NCI-H2029 treated with DMSO at 0.1 percent for 48 hours (cell line): ENCODE results near the gene ARHGAP19.

ENCODE experiments used
- DNase-seq: peaks from one replicate; lab custom pipeline; 2025; lab: John Stamatoyannopoulos, UW

Gene ARHGAP19, protein sequence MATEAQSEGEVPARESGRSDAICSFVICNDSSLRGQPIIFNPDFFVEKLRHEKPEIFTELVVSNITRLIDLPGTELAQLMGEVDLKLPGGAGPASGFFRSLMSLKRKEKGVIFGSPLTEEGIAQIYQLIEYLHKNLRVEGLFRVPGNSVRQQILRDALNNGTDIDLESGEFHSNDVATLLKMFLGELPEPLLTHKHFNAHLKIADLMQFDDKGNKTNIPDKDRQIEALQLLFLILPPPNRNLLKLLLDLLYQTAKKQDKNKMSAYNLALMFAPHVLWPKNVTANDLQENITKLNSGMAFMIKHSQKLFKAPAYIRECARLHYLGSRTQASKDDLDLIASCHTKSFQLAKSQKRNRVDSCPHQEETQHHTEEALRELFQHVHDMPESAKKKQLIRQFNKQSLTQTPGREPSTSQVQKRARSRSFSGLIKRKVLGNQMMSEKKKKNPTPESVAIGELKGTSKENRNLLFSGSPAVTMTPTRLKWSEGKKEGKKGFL

DNA sequence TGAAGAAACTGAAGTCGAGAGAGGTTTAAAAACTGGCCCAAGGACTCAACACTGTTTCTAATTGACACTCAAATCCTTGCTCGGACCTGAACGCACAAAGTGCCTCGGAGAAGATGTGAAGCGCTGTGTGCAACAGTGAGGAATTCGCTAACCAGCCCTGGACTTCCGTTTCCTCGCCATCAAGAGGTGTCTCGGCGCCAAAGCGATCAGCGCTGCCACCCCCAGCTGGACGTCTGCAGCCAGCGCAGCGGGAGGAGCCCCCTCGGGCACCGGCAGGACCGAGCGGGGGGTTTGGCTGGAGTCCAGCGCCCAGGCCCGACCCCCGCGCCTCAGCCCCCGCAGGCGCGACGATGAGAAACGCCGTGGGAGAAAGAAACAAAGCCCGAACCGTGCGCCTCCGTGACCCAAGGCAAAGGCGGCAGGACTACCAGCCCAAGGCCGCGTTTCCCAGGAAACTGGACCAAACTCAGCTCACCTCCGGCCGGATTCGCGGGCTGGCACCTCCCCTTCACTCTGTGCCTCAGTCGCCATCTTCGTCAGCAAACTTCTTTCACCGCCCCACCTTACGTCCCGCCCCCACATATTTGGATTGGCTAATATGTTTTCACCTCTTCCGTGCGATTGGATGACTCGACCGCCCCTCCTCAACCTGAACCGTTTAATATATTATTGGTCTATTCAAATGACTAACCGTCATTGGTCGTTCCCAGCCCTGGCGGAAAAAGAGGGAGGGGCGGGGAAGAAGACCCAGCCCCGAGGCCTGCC is at the start of gene ARHGAP19:
ARHGAP19 (minus strand) TSS at position 541 of the 765 bp plus-strand sequence; CDS start at position 531, 10 bp downstream.
- peak; percentile 78 for DNase-seq

DNA sequence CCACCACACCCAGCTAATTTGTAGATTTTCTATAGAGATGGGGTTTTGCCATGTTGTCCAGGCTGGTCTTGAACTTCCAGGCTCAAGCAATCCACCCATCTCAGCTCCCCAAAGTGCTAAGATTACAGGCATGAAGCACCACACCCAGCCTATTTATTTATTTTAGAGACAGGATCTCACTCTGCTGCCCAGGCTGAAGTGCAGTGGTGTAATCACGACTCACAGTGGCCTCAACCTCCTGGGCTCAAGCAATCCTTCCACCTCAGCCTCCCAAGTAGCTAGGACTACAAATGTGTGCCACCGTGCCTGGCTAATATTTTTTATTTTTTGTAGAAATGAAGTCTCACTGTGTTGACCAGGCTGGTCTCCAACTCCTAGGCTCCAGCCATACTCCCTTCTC is 49.0 kb upstream of the ARHGAP19 start:
- DNase-seq, result no peak

DNA sequence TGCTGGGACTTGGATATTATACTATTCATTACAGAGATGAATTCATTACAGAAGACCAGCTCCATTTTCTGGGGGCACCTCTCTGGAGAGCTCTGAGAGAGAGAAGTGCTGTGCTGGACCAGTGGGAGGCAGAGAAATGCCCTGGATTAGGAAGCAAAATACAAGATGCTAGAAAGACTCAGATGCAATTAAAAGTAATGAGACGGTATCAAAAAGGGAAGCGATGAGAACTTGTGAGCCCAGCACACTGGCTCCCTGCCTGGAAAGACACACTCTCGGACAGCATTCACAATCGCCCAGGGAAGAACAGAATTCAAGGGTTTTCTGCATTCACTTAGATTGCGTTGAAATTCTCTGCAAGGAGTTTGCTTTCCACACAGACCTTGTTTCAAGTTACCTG is 45.6 kb upstream of the ARHGAP19 start:
- DNase-seq, result no peak

DNA sequence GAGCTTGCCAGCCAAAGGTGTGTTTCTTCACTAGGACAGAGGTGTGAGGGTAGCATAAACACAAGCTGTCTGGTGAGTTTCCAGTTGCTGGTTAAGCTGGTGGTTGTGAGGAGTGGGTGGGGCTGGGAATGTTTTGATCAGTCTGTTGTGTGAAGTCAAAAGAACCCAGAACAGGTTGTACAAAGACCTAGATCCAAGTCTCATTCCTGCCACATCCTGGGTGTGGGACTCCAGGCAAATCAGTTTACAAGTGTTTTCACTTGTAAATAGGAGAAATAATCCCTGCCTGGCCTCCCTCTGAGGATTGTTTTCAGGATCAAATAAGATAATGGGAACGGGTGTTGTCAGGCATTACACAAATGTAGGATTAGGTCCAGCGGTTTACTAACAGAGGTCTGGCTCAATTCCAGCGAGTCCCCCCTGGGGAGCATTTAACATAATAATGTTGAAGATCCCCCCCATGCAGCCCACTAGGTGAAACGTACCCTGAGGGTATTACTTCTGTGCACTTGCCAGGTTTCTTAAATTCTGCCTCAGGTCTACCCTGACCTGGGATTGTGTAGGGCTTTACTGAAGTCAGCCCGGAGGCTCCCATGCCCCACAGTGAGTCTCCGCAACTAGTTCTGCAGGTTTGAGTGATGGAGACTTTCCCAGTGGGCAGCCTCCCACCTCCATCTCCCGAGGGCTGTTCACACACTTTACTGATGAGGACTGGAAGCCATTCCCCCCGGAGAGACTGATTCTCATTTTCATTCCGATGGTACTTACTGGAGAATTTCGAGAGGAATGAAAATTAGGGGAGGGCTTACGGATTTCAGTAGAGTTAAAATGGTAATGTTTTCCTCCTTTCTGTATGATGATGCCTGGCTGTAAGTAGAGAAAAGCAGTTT is 44.8 kb upstream of the ARHGAP19 start:
- no peak for DNase-seq

DNA sequence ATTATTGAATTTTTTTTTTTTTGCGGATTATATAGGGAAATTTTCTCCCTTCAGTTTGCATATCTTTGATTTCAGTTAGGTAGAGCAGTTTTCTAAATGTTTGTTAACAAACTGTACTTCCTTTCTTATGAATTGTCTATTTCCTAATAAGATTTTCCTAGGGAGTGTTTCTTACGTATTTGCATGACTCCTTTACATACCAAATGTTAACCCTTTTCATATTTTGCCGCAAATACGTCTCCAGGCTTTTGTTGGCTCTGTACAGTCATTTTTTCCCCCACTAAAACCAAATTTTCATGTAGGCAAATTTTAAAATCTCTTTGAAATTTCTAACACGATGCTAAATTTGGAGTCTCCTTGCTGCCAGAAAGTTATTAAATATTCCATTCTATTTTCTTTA is 44.0 kb upstream of the ARHGAP19 start:
- DNase-seq, result no peak

DNA sequence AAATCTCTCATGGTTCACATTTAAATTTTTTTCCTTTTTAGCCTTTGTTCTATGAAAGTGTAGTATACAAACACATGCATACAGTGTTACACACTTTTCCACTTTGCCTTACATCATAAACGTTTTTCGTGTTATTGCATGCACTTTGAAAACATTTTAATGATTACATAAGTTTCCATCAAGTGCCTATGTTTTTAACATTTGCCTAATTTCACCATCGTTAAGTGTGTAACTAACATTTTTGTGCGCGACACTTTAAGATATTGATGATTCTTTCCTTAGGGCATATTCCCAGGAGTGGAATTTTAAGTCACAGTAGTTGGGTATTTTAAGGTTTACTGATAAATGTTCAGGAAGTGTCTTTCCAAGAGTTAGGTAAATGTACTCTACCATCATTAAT is 43.6 kb upstream of the ARHGAP19 start:
- DNase-seq, result no peak

DNA sequence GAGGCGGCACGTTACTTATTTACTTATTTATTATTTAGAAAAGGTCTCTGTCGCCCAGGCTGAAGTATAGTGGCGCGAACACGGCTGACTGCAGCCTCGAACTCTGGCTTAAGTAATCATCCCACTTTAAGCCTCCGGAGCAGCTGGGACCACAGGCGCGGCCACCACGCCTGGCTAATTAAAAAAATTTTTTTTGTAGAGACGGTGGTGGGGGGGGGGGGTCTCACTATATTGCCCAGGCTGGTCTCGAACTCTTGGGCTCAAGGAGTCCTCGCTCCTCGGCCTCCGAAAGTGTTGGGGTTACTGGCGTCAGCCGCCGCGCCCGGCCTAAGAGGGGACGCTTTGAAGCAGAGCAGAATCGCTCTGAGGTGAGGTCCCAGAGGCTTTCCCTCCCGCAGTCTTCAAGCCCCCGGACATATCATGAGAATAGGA is 42.8 kb upstream of the ARHGAP19 start:
- DNase-seq, result no peak

DNA sequence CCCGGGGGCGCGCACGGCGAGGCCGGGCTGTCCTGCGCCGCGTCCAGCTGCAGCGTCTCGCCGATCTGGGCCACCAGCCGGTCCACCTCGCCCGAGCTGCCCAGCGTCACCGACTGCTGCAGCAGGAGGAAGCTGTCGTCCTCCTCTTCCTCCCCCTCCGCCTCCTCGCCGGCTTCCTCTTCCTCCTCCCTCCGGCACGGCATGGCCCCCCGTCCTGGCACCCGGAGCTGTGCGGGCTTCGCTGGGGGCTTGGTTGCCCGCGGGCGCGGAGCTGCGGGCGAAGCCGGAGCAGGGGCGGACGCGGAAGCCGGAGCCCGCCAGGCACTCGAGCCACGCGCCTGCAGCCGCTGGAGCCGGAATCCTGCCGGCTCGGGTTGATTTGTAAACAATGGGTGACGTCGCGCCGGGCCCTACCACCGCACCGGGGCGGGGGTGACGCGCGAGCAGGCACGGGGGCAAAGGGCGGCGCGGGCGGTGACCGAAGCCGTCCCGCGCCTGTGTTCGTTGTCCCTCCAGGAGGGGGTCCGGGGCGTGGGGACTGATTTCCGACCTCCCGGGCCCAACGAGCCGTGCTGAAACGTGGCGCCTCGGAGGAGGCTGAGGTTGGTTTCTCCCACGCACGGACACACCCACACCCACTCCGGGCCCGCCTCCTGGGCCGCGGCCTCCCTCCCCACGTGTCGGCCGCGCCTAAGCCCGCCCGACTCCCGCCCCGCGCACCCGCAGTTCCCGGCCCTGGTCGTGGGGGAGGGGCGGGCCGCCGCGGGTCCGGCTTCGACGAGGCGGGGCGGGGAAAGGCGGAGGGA is 42.1 kb upstream of the ARHGAP19 start, which contains the start of gene FRAT2:
FRAT2 (minus strand) TSS at position 360 of the 806 bp plus-strand sequence; CDS start at position 203, 157 bp downstream.
- no peak for DNase-seq

DNA sequence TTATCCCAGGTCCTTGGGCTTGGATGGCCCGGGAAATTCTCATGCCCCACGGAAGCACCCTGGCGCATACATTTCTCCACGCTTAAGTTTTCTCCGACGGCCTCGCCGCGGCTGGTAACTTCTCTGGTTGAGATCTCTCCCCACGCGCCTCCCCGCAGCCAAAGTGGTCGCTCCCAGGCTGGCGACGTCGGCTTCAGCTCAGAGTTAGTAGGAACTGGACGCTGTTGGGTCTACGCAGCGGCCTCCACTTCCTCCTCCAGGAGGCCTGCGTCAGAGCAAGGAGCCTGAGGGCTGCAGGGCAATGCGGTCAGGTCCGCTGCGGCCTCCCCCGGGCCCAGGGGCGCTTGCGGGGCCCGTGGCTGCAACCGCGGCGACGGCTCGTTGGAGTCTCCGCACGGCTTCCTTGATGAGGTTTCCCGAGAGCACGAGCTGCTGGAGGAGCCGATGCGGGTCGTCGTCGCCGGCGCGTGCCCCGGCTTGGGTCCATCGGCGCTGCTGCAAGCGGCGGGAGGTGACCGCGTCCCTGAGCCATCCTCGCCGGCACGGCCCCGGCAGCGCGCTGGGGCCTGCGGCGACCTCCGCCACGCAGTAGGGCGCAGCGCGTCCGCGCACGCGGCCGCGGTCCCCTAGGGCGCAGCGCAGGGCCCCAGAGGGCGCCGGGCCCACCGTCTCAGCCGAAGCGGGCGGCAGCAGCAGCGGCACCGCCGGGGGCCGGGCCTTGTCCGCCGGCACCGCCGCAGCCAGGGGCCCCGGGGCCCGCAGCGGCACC is 41.3 kb upstream of the ARHGAP19 start:
- no peak for DNase-seq

DNA sequence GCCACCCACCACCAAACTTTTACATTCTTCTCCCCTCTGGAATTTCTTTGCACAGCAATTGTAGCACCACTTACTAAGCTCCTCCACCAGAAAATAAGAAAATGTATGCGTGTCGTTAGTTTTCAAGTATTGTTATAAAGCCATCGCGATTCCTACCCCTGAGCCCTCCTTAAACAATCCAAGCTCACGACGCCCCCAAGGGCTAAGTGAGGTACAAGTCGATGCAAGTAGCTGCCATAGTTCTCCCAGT is 40.8 kb upstream of the ARHGAP19 start:
- DNase-seq, result no peak

DNA sequence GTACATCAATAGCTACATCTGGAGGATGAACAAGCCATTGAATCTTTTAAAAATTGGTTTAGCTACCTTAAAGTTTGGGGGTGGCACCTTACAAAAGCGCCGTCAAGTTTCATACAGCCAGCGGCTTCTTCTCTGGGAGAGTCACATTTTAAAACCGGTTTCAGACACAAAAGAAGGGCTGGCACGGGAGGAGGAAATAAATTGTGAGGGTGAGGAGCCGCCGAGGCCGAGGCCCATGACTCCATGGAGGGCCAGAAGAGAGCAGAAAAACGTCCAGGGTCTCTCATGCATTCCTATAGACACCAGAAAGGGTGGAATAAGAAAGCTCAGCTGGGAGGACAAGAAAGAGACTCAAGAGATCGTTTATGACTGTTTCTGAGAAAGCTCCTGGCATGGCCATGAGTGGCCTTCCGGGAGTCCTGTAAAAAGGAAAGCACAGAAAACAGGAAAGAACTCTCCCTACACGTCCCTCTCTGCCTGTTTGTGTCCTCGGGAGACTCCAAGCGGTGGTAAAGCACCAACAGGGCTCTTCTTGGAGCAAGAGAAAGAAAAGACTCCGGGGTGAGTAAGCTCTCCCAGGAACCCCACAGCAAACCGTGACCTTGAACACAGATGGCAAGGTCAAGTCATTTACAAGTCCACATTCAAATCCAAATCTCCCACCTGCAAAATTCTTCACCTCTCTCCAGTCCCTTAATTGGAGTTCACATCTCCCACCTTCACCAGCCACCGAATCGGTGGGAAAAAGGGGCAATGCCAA is 40.3 kb upstream of the ARHGAP19 start:
- no peak for DNase-seq

DNA sequence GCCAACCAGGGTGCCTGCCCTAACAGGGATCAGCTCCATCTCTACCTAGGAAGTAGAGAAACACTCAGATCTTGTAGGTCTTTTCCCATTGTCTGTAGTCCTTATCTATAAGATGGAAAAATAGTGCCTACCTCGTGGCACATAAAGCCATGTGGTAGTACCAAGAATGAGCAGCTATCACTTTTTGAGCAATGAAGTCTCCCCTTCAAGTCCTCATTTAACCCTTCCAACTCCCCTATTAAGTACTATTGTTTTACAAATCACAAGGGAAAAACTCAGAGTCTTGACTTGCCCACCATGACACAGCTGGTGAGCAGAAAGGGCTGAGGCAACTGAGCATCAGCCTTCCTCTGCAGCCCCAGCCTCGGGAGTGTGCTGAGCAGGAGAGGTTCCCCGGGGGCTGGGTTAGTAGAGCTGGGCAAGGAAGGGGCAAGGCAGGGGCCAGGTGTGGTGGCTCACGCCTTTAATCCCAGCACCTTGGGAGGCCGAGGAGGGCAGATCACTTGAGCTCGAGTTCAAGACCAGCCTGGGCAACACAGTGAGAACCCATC is 38.8 kb upstream of the ARHGAP19 start:
- DNase-seq, result no peak

DNA sequence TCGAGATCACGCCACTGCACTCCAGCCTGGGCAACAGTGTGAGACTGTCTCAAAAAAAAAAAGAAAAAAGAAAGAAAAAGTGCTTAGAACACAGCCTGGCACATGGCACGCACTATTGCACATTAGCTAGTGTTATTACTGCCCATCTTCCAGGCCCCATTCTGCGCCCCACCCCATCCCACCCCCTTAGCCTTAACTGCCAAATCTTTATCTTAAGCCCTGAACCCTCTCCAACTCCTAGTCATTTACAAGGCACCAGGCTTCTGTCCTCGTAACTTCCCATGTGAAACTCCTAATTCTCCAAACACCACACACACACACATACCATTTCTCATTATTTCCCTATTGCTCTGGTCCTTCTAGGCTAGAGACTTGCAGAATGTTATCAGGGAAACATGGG is 37.3 kb upstream of the ARHGAP19 start:
- no peak for DNase-seq

DNA sequence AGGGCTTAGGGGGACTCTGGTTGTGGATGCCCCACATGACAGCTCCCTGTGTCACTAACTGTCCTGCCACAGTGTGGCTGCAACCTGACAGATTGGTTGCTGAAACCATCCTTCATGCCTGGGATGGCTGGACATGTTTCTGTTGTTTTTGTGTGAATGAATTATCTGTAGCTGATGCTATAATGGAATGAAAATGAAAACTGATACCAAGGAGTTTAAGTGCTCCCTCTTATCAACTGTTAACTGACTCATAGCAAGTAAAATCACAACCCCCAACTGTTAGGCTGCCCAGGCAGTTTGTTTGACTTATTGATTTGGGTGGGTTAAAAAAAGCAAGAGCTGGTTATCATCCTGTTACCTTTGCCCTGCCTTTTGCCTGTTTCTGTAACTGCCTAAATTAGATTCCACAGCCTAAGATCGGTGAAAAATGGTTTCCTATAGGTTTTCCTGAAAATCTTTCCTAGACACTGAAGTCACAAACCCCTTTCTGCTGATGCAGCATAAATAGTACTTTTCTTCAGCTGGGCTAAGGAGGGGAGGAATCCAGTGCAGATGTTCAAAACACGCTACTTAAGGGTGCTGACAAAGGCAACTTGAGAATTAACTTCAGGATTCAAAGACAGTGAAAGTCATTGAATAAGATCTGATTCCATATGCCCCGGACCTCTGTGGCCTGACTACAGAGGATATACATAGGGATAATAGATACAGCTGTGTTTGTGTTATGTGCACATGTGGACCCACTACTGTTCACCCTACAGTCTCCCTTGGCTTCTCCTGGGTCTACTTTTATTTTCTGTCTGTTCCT is 36.4 kb upstream of the ARHGAP19 start:
- no peak for DNase-seq

DNA sequence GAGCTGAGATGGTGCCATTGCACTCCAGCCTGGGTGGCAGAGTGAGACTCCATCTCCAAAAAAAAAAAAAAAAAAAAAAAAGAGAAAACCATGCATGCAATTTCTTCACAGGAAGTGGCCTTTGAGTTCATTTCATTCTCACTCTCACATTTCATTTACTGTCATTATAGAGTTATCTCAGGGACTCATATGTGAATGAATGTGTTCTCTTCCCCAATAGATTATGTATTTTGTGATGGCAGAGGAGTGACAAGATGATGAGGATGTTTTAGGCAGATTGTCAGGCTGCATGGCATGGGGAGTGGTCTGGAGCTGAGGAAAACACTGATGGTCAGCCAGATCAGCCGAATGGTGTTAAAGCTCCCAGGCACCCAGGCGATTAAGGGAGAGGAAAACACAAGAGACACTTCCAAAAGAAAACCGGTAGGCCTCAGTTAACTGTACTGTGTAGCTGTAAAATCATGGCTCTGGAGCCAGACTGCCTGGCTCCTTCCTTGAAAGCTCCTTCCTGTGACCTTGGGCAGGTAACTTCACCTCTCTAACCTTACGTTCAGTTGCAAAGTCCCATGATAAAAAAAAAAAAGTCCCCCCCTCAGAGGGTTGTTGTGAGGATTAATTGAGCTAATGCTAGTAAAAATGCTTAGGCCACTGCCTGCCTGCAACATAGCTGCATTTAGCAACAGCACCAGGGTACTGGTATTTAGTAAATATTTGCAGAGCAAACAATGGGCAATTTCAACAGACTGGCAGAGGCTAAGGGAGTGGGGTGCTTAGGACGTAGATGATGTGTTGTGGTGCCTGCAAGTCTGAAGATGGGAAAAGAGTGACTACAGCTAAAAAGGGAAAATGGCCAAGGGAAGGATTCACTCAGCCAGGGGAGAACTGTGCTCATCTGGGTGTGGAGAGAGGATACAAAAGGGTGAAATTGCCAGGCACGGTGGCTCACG is 35.2 kb upstream of the ARHGAP19 start:
- DNase-seq, result peak; percentile 65

DNA sequence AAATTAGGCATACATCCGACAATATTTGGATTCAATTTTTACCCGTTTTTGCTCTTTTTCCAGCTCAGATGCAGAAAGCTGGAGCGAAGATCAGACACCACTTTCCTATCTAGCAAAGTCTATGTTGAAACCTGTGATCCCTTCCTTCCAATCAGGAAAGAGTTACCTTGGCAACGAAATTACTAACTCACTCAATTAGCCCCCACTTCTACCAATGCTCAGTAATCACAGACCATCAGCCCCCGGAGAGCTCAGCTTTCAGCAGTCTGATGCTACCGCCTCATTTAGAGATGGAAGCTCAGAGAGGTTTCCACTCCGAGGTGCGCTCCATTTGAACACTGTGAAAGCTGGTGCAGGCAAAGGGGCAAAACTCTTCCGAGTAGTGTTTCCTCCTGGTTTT is 33.3 kb upstream of the ARHGAP19 start:
- DNase-seq, result no peak

DNA sequence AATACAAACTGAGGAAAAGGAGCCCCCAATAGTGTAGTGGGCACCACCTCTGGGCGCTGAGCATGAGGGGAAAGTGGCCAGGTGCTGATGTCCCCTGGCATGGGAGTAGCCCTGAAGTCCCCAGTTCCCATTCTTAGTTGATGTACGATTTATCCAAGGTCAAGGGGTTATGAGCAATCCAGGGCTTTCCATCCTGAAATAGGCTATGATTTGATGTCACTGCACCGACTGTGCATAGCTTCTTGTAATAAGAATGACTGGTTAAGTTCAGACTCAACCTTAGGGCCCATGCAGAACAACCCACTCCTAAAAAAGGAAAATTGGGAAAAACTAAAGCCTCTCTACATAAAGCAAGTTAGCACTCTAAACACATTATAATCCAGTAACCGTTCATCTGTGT is 31.1 kb upstream of the ARHGAP19 start:
- DNase-seq, result no peak

DNA sequence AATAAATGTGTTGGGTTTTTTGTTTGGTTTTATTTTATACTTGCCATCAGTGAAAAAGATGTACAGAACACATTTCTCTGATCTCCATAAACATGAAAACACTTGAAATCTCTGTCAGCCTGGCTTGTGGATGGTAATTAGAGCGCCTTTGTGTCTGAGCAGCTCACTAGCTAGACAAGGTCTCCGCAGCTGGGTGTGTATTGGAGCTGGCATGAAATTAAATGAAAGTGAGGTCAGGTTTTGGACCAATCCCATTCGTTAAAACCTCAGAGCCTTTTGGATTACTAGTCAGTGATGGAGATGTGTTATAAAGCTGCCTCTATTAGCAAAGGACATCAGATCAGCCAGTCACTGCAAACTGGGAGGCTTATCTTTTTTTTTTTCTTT is 29.4 kb upstream of the ARHGAP19 start:
- peak; percentile 51 for DNase-seq
